GM21515 (cell line): ENCODE results near the gene DCDC1.
"Not testable (repeated sequence)": the region's sequence is repeated elsewhere in the genome, so short reads cannot be mapped to it uniquely, and the experiment has no call there.

Experiments used
- ATAC-seq: cut with Tn5 transposase; IDR thresholded peaks from one replicate; pipeline ENCODE4 v1.9.1; 2021; ENCODE audit not compliant: unreplicated experiment

The DCDC1 gene

GRCh38 chr11:31326470-31327148 is 42.9 kb downstream of the DCDC1 start:
- peak; percentile 79 for ATAC-seq

GRCh38 chr11:31325160-31325559 is 44.4 kb downstream of the DCDC1 start:
- no peak for ATAC-seq

GRCh38 chr11:31323145-31323544 is 46.4 kb downstream of the DCDC1 start:
- no peak for ATAC-seq

GRCh38 chr11:31321494-31321893 is 48.0 kb downstream of the DCDC1 start:
- ATAC-seq = not testable (repeated sequence)

GRCh38 chr11:31303644-31304180 is 65.8 kb downstream of the DCDC1 start:
- no peak for ATAC-seq

- no peak for ATAC-seq
Observed at GRCh38 chr11:31301549-31302510, 67.7 kb downstream of the DCDC1 start.

- no peak for ATAC-seq
Observed at GRCh38 chr11:31295308-31295707, 74.2 kb downstream of the DCDC1 start.

GRCh38 chr11:31273527-31273926 is 96.0 kb downstream of the DCDC1 start:
- ATAC-seq = not testable (repeated sequence)

- no peak for ATAC-seq
Observed at GRCh38 chr11:31267720-31268119, 101.8 kb downstream of the DCDC1 start.

GRCh38 chr11:31264834-31265233 is 104.7 kb downstream of the DCDC1 start:
- ATAC-seq = no peak

- ATAC-seq = no peak
Observed at GRCh38 chr11:31262761-31263160, 106.8 kb downstream of the DCDC1 start.

- no peak for ATAC-seq
Observed at GRCh38 chr11:31259797-31260196, 109.7 kb downstream of the DCDC1 start.

- ATAC-seq = no peak
Observed at GRCh38 chr11:31254415-31254814, 115.1 kb downstream of the DCDC1 start.

GRCh38 chr11:31248768-31249167 is 120.8 kb downstream of the DCDC1 start:
- no peak for ATAC-seq

GRCh38 chr11:31247321-31247720 is 122.2 kb downstream of the DCDC1 start:
- ATAC-seq = no peak

GRCh38 chr11:31246451-31247165 is 122.9 kb downstream of the DCDC1 start:
- no peak for ATAC-seq

- no peak for ATAC-seq
Observed at GRCh38 chr11:31243706-31244105, 125.8 kb downstream of the DCDC1 start.

GRCh38 chr11:31240340-31240904 is 129.1 kb downstream of the DCDC1 start:
- no peak for ATAC-seq

- no peak for ATAC-seq
Observed at GRCh38 chr11:31237819-31238760, 131.4 kb downstream of the DCDC1 start.

GRCh38 chr11:31236143-31236542 is 133.4 kb downstream of the DCDC1 start:
- no peak for ATAC-seq
